Motor neuron (in vitro differentiated cells): ENCODE results near the gene PIP4K2C. TPM values are rescaled to one million over a fixed set of nuclear protein-coding genes. Genes with fewer than 3 reads are reported as not detected.

Source experiments
- ATAC-seq, 8 experiments: fragments of 200-7000 bp; cut with Tn5 transposase; replicated peaks in 6 of 8; 2 replicates each; pipeline ENCODE4 v1.8.0; 2021; ENCODE audit warnings: mild to moderate bottlenecking in 8 of 8, moderate library complexity in 8 of 8
- H3K27ac ChIP-seq, 2 donors: fragments of 250-450 bp; sonication (Bioruptor Pico); 2 replicates each; pipeline ENCODE4 v1.9.0; 2021; ENCODE audit warnings: antibody characterized with exemption in 2 of 2, mild to moderate bottlenecking in 2 of 2, moderate library complexity in 1 of 2
- H3K4me1 ChIP-seq, 2 donors: fragments of 250-450 bp; sonication (Bioruptor Pico); replicated peaks in 1 of 2; 2 replicates each; pipeline ENCODE4 v1.6.1; 2021; ENCODE audit warnings: antibody characterized with exemption in 2 of 2, mild to moderate bottlenecking in 2 of 2, moderate library complexity in 1 of 2
- H3K4me3 ChIP-seq, 5 donors: fragments of 250-450 bp; sonication (Bioruptor Pico); 2 replicates each; pipeline ENCODE4 v1.9.0; 2021; ENCODE audit warnings: antibody characterized with exemption in 5 of 5, mild to moderate bottlenecking in 5 of 5, moderate library complexity in 4 of 5
- WGBS, 10 experiments: fragments of 450-650 bp; shearing (Covaris generic); methylation state at CpG; one replicate each; pipeline ENCODE4 v1.0.0; 2022; 5-methylcytosine and 5-hydroxymethylcytosine counted together
- in situ Hi-C, 9 experiments: fragments of 400-800 bp; cut with MboI; loops; one replicate each; pipeline ENCODE4 v1.15.0; 2021; ENCODE audit warnings: low sequenced_read_pairs in 9 of 9, low pct_unique_long_range_greater_than_20kb in 2 of 9; ENCODE audit not compliant: unreplicated experiment in 9 of 9
- total RNA-seq, 8 experiments: library from RNA; unstranded; fragments of 300-600 nt; gene quantifications; 2 replicates each; pipeline versions ENCODE4 v1.2.3 to v1.2.4, GENCODE V29; 2022

Gene PIP4K2C
- total RNA-seq, 8 experiments from 2014 or later: 12.5 to 29.4 (median 21.4) TPM

DNA sequence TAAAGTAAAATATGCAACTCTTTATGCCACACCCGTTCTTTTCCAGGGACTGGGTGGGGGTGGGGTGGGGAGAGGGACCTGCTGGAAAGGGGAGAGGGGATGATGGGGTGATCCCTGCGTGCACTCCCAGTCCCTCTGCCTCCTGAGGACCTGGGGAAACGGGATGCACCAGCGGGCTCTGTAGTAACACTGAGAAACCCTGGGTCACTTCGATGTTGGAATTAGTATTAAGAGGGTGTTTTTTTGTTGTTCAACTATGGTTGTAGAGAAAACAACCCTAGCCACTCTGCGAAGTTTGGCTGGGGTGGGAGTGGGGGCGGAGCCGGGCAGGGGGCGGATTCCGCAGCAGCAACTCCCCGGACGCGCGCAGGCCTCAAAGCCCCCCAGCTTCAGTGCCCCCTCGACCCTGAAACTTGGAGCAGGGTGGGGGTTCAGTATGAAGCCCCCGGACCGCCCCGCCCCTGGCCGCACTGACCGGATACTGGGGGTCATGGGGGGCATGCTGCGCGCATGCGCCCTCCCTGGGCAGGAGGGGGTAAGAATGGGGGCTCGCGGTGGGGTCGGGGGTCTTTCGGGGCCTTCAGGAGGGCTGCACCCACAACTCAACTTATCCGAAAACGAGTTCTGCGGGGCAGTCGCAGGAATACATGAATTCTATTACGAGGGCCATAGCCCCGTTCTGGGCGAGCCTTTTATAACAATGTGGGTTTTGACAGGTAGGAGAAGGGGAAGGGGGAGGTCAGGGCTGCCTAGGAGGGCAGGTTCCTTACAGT, 19.0 kb downstream of the PIP4K2C start:
- Histone ChIP-seq H3K4me3 (peak overlapping the region in 2 of 5 donors; percentile 46 to 50), H3K4me1 (peaks cover 29 to 36% of the 10 kb centered on the region in 2 donors), H3K27ac (peak overlapping the region in 1 of 2 donors; percentile 94)
- ATAC-seq: peak in 2 of 8 experiments; percentile 3 to 5
- in situ Hi-C loops: no loop called here
- 0 to 30% (median 20%) methylated on average over 1 to 3 of the region's 34 CpGs; no CpG with 5 or more reads in 7 of the 10 experiments for WGBS, 10 experiments

DNA sequence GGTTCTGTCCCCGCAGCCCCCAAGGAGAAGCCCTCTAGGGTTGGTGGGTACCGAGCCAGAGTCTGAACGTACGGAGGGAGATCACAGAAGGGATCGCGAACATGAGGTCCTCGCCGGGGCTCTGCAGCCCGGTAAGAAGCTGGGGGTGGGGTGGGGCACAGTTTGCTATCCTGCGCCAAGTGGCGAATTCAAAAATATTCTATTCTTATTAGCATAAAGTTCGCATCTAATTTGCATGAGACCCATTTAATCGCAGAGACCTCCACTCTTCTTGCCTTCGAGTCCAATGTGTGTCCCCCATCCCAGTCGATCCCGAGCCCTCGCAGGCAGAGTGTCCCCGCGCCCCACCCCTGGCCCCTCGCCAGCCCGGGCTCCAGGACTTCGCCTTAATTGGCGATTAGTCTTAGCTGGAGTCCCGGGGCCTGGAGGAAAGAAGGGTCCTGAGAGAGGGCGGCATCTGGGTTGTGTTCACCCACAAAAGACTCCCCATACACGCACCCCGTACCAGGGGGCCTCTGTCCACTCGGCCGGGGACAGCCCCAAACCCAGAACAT, 19.6 kb downstream of the PIP4K2C start:
- Histone ChIP-seq H3K4me1 (peaks cover 27 to 31% of the 10 kb centered on the region in 2 donors), H3K4me3 (peak overlapping the region; percentile 40 to 70 (median 50)), H3K27ac (peak overlapping the region; percentile 83 to 94)
- WGBS, 10 experiments: 0 to 20% (median 7%) methylated on average over 1 to 3 of the region's 29 CpGs; no CpG with 5 or more reads in 6 of the 10 experiments
- ATAC-seq: peak in 5 of 8 experiments; percentile 6 to 56 (median 18)
- in situ Hi-C loops: no loop called here

DNA sequence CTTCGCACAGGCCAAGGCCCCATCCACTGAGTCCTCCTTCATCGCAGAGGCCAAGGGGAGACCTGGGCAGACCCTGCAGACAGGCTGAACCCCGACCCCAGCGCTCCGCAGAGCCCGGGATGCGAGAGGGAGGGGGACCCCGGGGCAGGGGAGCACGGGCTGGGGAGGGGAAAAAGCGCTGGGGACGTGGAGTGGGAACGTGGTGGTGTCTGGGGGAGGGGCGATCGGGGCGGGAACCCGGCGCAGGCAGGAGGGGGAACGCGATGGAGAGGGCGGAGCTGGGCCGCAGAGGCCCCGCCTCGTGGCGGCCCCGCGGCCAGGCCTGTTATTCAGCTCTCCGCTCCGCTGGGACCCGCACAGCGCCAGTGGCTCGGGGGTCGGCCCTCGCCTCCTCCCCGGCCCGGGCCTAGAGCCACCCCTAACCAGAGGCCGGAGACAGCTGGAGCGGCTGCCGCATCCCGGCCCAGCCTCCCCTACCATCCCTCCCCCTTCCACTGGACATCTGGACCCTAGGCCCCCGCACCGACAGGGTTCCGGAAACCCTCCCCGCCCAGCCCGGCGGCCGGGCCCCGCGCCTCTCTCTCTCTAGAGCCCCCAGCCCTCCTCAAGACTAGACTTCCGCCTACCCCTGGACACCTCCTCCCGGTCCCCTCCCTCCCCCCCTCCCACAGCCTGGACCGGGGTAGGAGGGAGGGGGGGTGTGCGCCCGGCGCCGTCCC, 20.3 kb downstream of the PIP4K2C start, which contains the start of gene ARHGEF25:
Gene ARHGEF25 (plus strand): TSS at position 328 of the 719 bp plus-strand sequence. CDS start 460 bp downstream, outside the sequence.
- peak; percentile 73 to 91 (median 89) for ATAC-seq
- in situ Hi-C loops: no loop called here
- Histone ChIP-seq H3K4me1 (peaks cover 22 to 26% of the 10 kb centered on the region in 2 donors), H3K4me3 (peak within 1 kb of the TSS; percentile 40 to 70 (median 50)), H3K27ac (peak within 1 kb of the TSS; percentile 83 to 94)
- WGBS, 10 experiments: 0% methylated on average over 1 of the region's 55 CpGs; no CpG with 5 or more reads in 9 of the 10 experiments

DNA sequence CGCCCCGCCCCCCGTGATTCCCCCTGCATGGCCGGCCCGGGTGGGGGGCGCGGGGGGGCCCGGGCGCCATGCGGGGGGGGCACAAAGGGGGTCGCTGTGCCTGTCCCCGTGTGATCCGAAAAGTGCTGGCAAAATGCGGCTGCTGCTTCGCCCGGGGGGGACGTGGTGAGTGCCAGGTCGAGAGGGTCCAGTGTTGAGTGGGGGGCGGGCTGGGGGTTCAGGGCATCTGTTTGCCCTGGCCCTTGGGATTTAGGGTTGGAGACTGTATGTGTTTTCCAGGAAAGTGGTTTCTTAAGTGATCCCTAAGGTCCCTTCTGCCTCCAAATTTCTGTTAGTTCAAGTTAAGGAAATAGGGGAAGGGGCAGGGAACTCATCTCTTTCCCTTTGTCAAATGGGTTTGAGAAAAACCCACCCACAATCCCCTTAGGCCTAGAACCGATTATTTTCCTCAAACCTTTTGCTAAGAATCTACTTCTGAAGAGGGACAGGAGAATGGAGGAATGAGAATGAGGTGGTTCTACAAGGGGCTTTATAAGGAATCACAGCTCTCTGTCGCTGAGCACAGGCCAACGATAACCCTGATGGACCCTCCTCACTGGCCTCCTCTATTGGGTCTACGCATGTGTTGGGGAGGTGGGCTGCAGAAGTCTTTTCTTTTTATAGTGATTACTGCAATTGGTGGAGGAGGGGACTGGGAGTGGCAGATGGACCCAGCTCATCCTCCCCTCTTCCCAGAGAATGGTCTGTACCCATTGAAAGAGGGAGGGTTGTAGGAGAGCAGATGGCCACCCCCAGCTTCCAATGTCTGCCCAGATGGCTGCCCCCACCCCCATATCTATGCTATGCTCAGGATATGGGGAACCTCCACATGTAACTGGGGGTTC, 21.1 kb downstream of the PIP4K2C start:
- 0 to 57% (median 24%) methylated on average over 1 to 3 of the region's 23 CpGs; no CpG with 5 or more reads in 4 of the 10 experiments for WGBS, 10 experiments
- in situ Hi-C loops: no loop called here
- peak in 3 of 8 experiments; percentile 0 to 9 (median 1) for ATAC-seq
- Histone ChIP-seq H3K27ac (peak overlapping the region; percentile 83 to 94), H3K4me1 (peaks cover 22 to 26% of the 10 kb centered on the region in 2 donors), H3K4me3 (peak overlapping the region; percentile 40 to 70 (median 50))

DNA sequence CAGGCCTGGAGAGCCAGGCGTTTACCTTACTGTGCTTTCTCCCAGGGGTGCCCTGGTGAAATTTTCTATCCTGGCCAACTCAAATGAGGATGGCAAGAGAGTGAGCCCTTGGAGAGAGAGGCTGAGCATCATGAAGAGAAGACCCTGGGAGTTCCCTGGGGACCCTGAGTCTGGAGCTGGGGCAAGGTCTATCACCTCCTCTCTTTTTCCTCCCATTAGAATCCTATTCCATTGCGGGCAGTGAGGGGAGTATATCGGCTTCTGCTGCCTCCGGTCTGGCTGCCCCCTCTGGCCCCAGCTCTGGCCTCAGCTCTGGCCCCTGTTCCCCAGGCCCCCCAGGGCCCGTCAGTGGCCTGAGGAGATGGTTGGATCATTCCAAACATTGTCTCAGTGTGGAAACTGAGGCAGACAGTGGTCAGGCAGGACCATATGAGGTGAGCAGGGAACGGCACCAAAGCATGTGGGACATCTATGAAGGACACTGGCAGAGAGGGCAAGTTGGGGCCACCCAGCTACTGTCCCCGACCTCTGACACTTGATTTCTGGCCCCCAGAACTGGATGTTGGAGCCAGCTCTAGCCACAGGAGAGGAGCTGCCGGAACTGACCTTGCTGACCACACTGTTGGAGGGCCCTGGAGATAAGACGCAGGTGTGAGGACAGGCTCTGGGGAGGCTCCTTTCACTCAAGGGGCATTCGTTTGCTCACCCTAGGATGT, 21.9 kb downstream of the PIP4K2C start:
- H3K4me3 ChIP-seq: peak overlapping the region in 2 of 5 donors; percentile 46 to 70
- ATAC-seq: no peak
- in situ Hi-C loops: no loop called here
- peaks cover 22 to 26% of the 10 kb centered on the region in 2 donors for H3K4me1 ChIP-seq
- 80 to 100% (median 100%) methylated on average over 1 to 4 of the region's 10 CpGs; no CpG with 5 or more reads in 5 of the 10 experiments for WGBS, 10 experiments
- peak overlapping the region in 1 of 2 donors; percentile 94 for H3K27ac ChIP-seq

DNA sequence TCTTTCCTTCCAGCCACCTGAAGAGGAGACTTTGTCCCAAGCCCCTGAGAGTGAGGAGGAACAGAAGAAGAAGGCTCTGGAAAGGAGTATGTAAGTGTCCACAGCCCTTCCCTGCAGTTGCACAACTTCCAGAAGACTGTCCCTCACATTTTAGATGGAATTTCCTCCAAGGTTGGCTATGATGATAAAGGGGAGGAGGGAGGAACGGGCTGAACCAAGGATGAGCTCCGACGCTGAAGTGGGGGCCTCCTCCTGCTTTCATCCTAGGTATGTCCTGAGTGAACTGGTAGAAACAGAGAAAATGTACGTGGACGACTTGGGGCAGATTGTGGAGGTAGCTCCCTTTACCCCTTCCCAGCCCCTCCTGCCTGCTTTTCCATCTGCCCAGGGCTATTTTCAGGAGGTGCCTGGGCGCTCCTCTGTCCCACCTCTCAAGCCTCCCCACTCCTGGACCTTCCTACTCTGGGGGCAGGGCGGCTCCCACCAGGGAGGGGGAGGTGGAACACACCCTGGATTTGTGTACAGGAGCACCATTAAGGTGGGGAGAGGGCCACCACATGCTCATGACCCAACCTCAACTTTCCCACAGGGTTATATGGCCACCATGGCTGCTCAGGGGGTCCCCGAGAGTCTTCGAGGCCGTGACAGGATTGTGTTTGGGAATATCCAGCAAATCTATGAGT, 22.6 kb downstream of the PIP4K2C start:
- peaks cover 22 to 26% of the 10 kb centered on the region in 2 donors for H3K4me1 ChIP-seq
- no peak overlapping the region for H3K4me3 ChIP-seq
- in situ Hi-C loops: no loop called here
- H3K27ac ChIP-seq: no peak overlapping the region
- WGBS, 10 experiments: 80 to 100% (median 88%) methylated on average over 1 to 7 of the region's 10 CpGs; no CpG with 5 or more reads in 5 of the 10 experiments
- ATAC-seq: no peak

DNA sequence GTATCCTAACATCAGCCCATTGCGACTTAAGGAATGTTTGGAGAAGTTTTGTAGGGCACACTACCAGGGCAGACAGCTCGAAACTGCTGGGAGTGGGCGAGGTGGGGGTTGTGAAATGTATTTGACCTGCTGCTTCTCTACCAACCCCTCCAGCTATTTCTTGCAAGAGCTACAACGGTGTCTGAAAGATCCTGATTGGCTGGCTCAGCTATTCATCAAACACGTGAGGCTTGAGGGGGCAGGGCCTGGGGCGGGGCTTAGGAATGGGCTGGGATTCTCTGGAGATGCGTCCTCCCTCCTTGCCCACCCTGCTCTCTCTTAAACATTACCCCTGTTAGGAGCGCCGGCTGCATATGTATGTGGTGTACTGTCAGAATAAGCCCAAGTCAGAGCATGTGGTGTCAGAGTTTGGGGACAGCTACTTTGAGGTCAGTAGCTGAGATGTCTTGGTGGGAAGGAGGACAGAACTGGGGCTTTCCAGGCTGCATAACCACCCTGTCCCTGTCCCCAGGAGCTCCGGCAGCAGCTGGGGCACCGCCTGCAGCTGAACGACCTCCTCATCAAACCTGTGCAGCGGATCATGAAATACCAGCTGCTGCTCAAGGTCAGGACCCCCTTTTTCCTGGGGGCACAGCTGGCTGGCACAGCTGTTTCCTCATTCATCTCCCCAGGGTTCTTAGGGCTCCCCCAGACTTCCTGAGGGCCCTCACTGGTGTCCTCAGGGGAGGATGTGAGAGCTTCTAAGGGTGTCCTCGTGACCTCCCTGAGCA, 23.4 kb downstream of the PIP4K2C start:
- in situ Hi-C loops: no loop called here
- H3K4me1 ChIP-seq: peaks cover 22 to 26% of the 10 kb centered on the region in 2 donors
- WGBS, 10 experiments: 0 to 95% (median 60%) methylated on average over 2 to 8 of the region's 14 CpGs; no CpG with 5 or more reads in 3 of the 10 experiments
- H3K27ac ChIP-seq: no peak overlapping the region
- peak in 1 of 8 experiments; percentile 6 for ATAC-seq
- no peak overlapping the region for H3K4me3 ChIP-seq

DNA sequence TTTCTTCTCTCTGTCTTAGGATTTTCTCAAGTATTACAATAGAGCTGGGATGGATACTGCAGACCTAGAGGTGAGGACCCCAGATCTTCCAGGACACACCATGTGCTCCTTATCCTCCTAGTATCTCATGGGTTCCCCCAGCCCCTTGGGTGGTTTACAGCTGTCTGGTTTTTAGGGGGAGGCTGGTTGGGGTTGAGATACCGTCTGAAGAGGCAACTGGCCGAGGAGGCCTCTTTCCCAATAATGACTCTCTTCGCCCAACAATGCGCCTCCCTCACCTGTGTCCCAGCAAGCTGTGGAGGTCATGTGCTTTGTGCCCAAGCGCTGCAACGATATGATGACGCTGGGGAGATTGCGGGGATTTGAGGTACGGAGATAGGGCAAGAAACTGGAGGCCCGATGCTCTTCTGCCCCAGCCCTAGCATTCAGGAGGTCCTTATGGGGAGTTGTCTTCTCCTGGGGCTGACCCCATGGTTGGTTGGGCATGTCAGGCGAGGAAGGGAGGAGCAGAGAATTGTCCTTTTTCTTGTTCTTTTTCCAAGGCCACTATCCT, 24.0 kb downstream of the PIP4K2C start:
- no peak overlapping the region for H3K4me3 ChIP-seq
- 85 to 100% (median 90%) methylated on average over 1 to 7 of the region's 11 CpGs; no CpG with 5 or more reads in 6 of the 10 experiments for WGBS, 10 experiments
- peaks cover 22 to 25% of the 10 kb centered on the region in 2 donors for H3K4me1 ChIP-seq
- ATAC-seq: no peak
- in situ Hi-C loops: no loop called here
- no peak overlapping the region for H3K27ac ChIP-seq

DNA sequence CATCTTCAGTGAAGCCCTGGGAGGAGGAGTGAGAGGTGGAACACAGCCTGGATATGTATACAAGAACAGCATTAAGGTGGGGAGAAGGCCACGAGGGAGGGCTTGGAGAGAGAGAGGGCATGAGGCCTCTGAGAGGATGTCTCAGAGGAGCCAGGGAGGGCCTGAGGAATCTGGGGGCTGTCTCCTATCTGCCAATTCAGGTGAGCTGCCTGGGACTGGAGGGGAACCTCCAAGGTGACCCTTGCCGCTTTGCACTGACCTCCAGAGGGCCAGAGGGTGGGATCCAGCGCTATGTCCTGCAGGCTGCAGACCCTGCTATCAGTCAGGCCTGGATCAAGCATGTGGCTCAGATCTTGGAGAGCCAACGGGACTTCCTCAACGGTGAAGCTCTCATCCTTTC, 24.6 kb downstream of the PIP4K2C start:
- Histone ChIP-seq H3K27ac (no peak overlapping the region), H3K4me3 (no peak overlapping the region), H3K4me1 (peaks cover 16 to 19% of the 10 kb centered on the region in 2 donors)
- in situ Hi-C loops: no loop called here
- ATAC-seq: no peak
- 58 to 100% (median 96%) methylated on average over 1 to 4 of the region's 5 CpGs; no CpG with 5 or more reads in 6 of the 10 experiments for WGBS, 10 experiments

DNA sequence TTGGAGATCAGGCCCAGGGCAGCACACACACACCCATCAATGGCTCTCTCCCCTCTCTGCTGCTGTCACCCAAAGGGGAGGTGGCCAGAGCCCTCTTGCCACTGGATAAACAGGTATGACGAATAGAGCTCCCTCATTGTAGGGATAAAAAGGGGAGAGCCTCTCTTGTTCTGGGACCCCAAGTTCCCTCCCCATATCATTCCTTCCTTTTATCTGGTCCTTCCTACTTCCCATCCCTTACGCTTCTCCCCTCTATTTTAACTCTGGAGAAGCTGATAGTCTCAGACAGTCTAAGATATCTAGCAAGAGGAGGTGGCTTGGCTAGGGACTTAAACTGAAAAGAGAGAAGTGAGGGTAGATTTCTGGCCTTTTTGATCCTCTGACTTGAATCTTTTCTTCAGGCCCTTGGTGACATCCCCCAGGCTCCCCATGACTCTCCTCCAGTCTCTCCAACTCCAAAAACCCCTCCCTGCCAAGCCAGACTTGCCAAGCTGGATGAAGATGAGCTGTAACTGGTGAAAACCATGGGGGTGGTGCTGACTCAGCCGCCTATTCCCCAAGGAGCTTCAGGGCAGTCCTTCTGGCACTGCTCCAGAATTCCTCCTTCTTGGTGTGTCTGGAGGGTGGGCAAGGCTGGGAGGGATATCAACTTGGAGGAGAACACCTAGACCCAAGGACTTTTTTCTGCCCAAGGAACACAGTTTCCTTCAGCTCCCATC, 25.6 kb downstream of the PIP4K2C start:
- 58 to 100% (median 96%) methylated on average over 1 to 2 of the region's 3 CpGs; no CpG with 5 or more reads in 4 of the 10 experiments for WGBS, 10 experiments
- Histone ChIP-seq H3K4me3 (no peak overlapping the region), H3K27ac (no peak overlapping the region), H3K4me1 (peaks cover 12 to 22% of the 10 kb centered on the region in 2 donors)
- in situ Hi-C loops: no loop called here
- peak in 1 of 8 experiments; percentile 7 for ATAC-seq
